Ishikawa (cell line): Measurements from ENCODE around the gene INO80.
A peak's percentile ranks its signal among the peaks of the same experiment; 100 is the strongest.

ENCODE experiments used
- CEBPB ChIP-seq: IDR thresholded peaks from 2 replicates; pipeline ENCODE4 v1.6.1; 2012
- CREB1 ChIP-seq: IDR thresholded peaks from 2 replicates; pipeline ENCODE4 v1.6.1; 2012; ENCODE audit warnings: low read depth
- EGR1 ChIP-seq: IDR thresholded peaks from 2 replicates; pipeline ENCODE4 v1.6.1; 2012
- EP300 ChIP-seq: IDR thresholded peaks from 2 replicates; pipeline ENCODE4 v1.6.1; 2012; ENCODE audit warnings: borderline replicate concordance
- FOXM1 ChIP-seq: IDR thresholded peaks from 2 replicates; pipeline ENCODE4 v1.6.1; 2012; ENCODE audit warnings: low read depth, borderline replicate concordance
- NFIC ChIP-seq: IDR thresholded peaks from 2 replicates; pipeline ENCODE4 v1.6.1; 2012
- RAD21 ChIP-seq: IDR thresholded peaks from 2 replicates; pipeline ENCODE4 v1.6.1; 2012; ENCODE audit warnings: low read depth
- REST ChIP-seq: IDR thresholded peaks from 2 replicates; pipeline ENCODE4 v1.6.1; 2012; ENCODE audit warnings: low read depth, mild to moderate bottlenecking
- TAF1 ChIP-seq: IDR thresholded peaks from 2 replicates; pipeline ENCODE4 v1.6.1; 2012; ENCODE audit warnings: low read depth, mild to moderate bottlenecking
- TCF12 ChIP-seq: IDR thresholded peaks from 2 replicates; pipeline ENCODE4 v1.6.1; 2012; ENCODE audit warnings: low read depth
- TEAD4 ChIP-seq: IDR thresholded peaks from 2 replicates; pipeline ENCODE4 v1.6.1; 2012
- YY1 ChIP-seq: IDR thresholded peaks from 2 replicates; pipeline ENCODE4 v1.6.1; 2012; ENCODE audit warnings: low read depth
- ZBTB7A ChIP-seq: IDR thresholded peaks from 2 replicates; pipeline ENCODE4 v1.6.1; 2012; ENCODE audit warnings: low read depth
- TF ChIP-seq, protein P1 (sequence below): IDR thresholded peaks from 2 replicates; pipeline ENCODE4 v1.6.1; 2012
- TF ChIP-seq, protein P2 (sequence below): IDR thresholded peaks from 2 replicates; pipeline ENCODE4 v1.6.1; 2012

INO80 gene

GRCh38 chr15:41122849-41123248 lies 6.8 kb upstream of the INO80 start:
- no peak for TF ChIP-seq CREB1
- no peak for TF ChIP-seq TEAD4
- no peak for TF ChIP-seq EP300
- TF ChIP-seq RAD21: no peak
- no peak for TF ChIP-seq EGR1
- TF ChIP-seq, protein P1, sequence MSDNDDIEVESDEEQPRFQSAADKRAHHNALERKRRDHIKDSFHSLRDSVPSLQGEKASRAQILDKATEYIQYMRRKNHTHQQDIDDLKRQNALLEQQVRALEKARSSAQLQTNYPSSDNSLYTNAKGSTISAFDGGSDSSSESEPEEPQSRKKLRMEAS: no peak
- no peak for TF ChIP-seq NFIC
- no peak for TF ChIP-seq CEBPB
- no peak for TF ChIP-seq REST
- TF ChIP-seq FOXM1: no peak

DNA sequence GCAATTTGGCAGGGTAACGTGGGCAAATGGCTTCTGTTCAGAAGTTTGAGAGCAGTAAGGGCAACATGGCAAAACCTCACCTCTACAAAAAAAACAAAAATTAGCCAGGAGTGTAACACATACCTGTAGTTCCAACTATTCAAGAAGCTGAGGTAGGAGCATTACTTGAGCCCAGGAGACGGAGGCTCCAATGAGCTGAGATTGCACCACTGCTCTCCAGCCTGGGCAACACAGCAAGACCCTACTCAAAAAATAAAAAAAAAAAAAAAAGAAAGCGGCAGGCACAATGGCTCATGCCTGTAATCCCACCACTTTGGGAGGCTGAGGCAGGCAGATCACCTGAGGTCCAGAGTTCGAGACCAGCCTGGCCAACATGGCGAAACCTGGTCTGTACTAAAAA lies 5.9 kb upstream of the INO80 start:
- TF ChIP-seq TAF1: no peak
- TF ChIP-seq YY1: no peak
- TF ChIP-seq, protein P1: no peak
- TF ChIP-seq TEAD4: no peak
- TF ChIP-seq EP300: no peak
- no peak for TF ChIP-seq CREB1
- no peak for TF ChIP-seq FOXM1
- TF ChIP-seq NFIC: no peak
- no peak for TF ChIP-seq RAD21
- TF ChIP-seq REST: no peak
- TF ChIP-seq EGR1: no peak
- TF ChIP-seq CEBPB: no peak

GRCh38 chr15:41116962-41117252 lies 827 bp upstream of the INO80 start:
- TF ChIP-seq TCF12 (no peak), EGR1 (no peak), EP300 (no peak), RAD21 (no peak), CEBPB (no peak)
- TF ChIP-seq, protein P2, sequence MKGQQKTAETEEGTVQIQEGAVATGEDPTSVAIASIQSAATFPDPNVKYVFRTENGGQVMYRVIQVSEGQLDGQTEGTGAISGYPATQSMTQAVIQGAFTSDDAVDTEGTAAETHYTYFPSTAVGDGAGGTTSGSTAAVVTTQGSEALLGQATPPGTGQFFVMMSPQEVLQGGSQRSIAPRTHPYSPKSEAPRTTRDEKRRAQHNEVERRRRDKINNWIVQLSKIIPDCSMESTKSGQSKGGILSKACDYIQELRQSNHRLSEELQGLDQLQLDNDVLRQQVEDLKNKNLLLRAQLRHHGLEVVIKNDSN: no peak

DNA sequence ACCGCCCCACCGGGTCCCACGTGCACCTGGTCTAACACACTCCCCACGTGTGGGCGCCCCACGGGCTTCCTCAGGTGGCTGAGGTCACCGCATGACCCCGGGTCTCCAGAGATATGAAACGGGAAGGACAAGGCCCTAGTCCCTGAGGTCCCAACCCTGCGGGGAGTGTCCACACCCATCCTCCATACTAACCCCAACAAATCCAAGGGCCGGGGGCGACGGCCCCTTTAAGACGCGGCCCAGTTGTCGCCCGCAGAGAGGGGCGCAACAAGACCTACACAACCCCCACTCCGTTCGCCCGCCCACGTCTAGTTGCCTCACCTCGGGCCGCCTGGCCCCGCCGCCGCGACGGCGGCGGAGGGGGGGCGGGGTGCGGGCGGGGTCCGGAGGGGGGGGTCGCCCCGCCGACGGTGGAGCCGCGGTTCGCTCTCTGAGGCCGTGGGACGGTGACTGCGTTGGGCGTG lies 396 bp downstream of the INO80 start:
- TF ChIP-seq NFIC (no peak), EP300 (no peak), TCF12 (no peak), RAD21 (no peak), EGR1 (peak; percentile 81), ZBTB7A (peak; percentile 56; the same call in 1 of the 2 replicates), CEBPB (no peak), TEAD4 (no peak), FOXM1 (no peak), YY1 (no peak), CREB1 (no peak), REST (no peak), TAF1 (no peak)
- TF ChIP-seq, protein P2: peak; percentile 60; the same call in 1 of the 2 replicates
- TF ChIP-seq, protein P1: no peak; the same call in 1 of the 2 replicates
